Suprapubic skin (tissue), 4 donors: ENCODE data around the gene RTL10.

Experiments
- EP300 ChIP-seq: sonication (generic); formaldehyde crosslinking; IDR thresholded peaks from one replicate; pipeline ENCODE4 v1.6.1; 2017; ENCODE audit warnings: antibody characterized with exemption
- POLR2AphosphoS5 ChIP-seq, 3 donors: sonication (generic); formaldehyde crosslinking; IDR thresholded peaks; one replicate each; pipeline ENCODE4 v1.6.1; 2017; ENCODE audit warnings: antibody characterized with exemption in 3 of 3
- TF ChIP-seq, protein P1 (sequence below), 2 donors: fragments of 200-600 bp in 1 of 2; fragments of 450-650 bp in 1 of 2; sonication (generic) in 1 of 2; IDR thresholded peaks; one replicate each; pipeline ENCODE4 v1.5.1; 2016 to 2019; ENCODE audit warnings: antibody characterized with exemption in 2 of 2, mild to moderate bottlenecking in 1 of 2, moderate library complexity in 1 of 2

DNA sequence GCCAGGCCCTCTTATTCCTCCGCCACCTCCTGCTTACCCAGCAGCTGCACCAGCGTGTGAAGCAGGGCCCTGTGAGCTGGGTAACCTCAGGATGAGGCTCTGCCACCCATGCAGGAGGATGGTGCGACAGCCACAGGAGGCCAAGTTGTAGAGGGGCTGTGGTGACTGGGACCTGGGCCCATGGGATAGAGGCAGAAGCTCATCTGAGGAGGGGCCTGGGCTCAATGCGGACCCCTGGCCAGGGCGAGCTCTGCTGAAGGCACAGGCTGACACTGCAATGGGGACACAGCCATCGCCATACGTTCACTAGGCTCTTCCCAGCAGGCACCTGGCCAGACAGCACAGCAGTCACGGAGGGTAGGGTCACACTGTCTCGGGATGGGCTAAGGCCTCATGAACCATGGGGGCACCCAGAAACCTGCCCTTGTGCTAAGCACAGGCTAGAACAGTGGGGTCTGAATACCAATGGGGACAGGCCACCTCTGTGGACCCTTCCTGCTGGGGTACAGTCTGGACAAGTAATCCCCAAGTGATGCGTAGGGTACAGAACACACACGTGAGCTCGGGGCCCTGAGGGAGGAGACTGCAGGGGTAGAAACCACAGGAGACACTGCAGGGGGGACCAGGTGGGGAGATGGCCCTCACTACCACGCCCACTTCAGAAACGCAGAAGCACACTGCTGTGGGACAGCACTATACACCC, 35.3 kb downstream of the RTL10 start:
- TF ChIP-seq, protein P1, sequence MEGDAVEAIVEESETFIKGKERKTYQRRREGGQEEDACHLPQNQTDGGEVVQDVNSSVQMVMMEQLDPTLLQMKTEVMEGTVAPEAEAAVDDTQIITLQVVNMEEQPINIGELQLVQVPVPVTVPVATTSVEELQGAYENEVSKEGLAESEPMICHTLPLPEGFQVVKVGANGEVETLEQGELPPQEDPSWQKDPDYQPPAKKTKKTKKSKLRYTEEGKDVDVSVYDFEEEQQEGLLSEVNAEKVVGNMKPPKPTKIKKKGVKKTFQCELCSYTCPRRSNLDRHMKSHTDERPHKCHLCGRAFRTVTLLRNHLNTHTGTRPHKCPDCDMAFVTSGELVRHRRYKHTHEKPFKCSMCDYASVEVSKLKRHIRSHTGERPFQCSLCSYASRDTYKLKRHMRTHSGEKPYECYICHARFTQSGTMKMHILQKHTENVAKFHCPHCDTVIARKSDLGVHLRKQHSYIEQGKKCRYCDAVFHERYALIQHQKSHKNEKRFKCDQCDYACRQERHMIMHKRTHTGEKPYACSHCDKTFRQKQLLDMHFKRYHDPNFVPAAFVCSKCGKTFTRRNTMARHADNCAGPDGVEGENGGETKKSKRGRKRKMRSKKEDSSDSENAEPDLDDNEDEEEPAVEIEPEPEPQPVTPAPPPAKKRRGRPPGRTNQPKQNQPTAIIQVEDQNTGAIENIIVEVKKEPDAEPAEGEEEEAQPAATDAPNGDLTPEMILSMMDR (IDR thresholded peaks at IDR 0.05): no peak
- TF ChIP-seq EP300 (no peak), POLR2AphosphoS5 (IDR thresholded peaks at IDR 0.05) (no peak)
